RPMI7951 (cell line): Measurements from ENCODE around the gene NR1H2. TPM values are rescaled to one million over a fixed set of nuclear protein-coding genes. Genes with fewer than 3 reads are reported as not detected.
"Not testable (repeated sequence)": the region's sequence is repeated elsewhere in the genome, so short reads cannot be mapped to it uniquely, and the experiment has no call there.

ENCODE experiments used
- DNase-seq: peaks from one replicate; pipeline ENCODE4 v3.0.0-alpha.2; 2012; ENCODE audit warnings: low read depth
- total RNA-seq: library from RNA; depleted of rRNA; stranded (reverse); fragments of >200 nt; shearing (Covaris generic); gene quantifications from 2 replicates; pipeline ENCODE4 v1.2.3, GENCODE V29; 2014

NR1H2 gene
- total RNA-seq, 1 experiment from 2014 or later, result 92.0 TPM

- DNase-seq, result no peak
Measured at GRCh38 chr19:50378169-50378862, 2.1 kb downstream of the NR1H2 start.

- no peak for DNase-seq
Measured at GRCh38 chr19:50378863-50379236, 2.6 kb downstream of the NR1H2 start.

GRCh38 chr19:50379602-50380001 is 3.3 kb downstream of the NR1H2 start:
- DNase-seq, result no peak

DNA sequence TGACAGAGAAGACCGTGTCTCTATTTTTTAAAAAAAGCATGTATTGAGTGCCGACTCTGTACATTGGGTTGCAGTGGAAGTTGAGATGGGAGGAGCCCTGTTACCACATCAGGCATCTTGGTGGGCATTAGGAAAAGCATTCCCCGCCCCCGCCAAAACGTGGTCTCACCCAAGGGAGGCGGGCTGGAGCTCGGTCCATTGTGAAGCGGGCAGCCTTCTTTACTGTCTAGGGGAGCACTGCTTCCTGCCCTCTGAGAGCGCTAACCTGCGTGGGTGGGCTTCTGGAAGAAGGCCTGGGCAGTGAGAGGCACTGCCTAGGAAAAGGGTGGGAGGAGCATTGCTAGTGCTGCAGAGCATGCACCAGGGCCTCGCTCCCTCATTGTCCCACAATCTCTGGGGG is 3.9 kb downstream of the NR1H2 start:
- DNase-seq, result no peak

GRCh38 chr19:50380751-50381151 is 4.5 kb downstream of the NR1H2 start:
- no peak for DNase-seq

- DNase-seq, result no peak
Measured at GRCh38 chr19:50381881-50382729, 5.8 kb downstream of the NR1H2 start.

DNA sequence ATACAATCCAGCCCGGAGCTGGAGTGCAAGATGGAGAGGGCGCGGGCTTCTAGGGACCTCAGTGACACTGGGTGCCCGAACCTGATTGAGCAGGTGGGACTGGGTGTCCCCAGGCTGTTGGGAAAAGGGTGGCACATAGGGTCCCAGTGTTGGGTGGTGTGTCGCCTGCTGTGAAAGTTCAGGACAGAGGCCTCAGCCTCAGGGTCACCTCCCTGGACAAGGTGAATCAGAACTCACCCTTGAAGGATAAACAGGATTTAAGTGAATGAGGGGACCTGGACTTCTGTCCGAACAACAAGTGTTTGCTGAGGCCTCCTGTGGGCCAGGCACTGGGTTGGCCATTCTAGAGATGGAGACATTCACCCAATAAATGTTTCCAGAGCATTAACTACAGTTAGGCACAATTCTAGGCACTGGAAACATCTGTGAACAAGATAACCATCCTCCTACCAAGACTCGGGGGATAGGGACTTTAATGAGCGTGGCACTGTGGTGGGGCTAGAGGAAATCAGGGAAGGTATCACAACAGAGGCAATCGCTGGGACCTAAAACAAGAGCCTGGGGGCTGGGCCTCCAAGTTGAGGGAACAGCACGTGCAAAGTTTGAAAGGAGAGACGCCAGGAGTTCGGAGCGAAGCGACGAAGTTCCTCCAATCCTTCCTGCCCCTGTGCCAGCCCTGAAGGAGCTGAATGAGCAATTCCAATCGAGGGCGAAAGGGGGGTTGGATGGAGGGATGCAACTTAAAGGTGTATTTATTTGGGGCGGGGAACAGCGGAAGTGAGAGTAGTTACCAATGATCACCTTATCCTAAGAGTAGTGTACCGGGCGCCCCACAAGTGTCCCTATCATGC is 7.0 kb downstream of the NR1H2 start:
- DNase-seq, result no peak

- peak; percentile 94 for DNase-seq
Measured at GRCh38 chr19:50383852-50384684, 7.8 kb downstream of the NR1H2 start, which contains the start of gene POLD1. Gene POLD1, plus strand, starts transcription at chr19:50384347. Its CDS starts 14,505 bp downstream, at chr19:50398852.

DNA sequence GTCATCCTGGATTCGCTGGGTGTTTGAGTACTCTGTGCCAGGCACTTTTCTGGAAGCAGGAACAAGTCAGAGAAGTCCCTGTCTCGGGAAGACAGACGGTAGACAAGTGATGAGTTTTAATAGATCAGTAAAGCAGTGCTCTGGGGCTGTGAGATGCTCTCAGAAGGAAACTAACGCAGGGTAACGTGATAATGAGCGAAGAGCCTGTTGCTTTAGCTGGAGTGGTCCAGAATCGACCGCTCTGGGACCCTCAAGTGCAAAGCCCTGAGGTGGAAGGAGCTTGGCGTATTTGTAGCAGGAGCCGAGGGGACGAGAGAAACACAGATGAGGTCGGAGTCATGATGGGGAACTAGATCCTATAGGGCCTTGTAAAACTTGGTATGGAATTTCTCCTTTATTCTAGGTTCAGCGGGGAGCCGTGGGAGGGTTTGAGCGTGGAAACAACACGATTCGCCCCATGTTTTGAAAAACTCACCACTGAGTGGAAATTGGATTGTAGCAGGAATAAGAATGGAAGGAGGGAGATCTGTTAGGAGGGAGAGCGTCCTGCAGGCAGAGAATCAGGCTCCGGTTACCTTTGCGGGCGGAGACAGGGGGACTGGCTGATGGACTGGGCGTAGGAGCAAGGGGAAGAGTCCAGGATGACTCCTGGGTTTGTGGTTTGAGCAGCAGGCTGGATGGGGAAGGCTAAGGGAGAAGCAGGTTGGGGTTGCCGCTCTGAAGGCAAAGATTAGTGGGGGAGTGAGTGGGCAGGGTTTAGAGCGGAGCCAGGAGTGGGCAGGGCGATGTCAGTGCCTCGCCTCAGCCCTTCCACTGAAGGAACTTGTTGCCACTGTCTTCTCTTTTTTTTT is 8.7 kb downstream of the NR1H2 start:
- peak; percentile 56 for DNase-seq

DNA sequence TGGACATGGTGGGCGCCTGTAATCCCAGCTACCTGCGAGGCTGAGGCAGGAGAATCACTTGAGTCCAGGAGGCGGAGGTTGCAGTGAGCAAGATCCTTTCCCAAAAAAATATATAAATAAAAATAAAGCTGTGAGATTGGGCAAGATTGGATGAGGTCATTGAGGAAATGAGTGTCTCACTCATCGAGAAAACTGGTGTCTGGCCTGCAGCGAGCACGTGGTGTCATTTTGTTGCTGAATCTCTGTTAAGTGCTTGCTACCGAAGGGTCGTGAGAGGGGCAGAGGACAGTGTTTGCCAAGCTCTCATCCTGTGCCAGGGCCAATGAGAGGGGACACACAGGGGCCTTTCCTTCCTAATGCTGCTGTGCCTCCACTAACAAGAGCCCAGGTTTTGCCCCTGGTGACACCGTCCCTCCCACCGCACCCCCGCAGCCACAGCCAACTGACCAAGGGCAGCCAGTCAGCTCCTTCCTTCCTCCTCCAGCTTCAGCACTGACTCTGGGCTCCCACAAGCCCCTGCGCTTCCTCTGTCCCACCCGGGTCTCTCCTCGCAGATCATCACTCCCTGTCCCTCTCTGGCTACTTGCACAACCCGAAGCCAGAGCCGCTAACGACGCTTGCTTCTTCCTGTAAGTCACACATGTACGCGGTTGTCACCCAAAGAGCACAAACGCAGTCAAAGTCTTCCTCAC is 11.1 kb downstream of the NR1H2 start:
- no peak for DNase-seq

GRCh38 chr19:50387868-50388245 is 11.6 kb downstream of the NR1H2 start:
- DNase-seq, result no peak

DNA sequence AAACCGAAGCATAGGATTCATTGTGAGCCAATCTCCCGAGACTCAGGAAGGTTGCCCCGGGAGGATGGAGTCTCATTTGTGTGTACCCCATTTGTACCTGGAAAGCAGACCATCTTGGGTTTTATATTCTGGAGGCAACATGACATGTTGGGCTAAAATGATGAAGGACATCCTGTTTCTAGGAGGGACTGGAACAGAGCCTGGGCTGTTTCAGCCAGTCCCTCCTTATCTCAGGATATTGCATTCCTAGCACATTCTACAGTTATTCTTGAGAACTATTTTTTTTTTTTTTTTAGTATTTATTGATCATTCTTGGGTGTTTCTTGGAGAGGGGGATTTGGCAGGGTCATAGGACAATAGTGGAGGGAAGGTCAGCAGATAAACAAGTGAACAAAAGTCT is 14.0 kb downstream of the NR1H2 start:
- DNase-seq, result not testable (repeated sequence)

DNA sequence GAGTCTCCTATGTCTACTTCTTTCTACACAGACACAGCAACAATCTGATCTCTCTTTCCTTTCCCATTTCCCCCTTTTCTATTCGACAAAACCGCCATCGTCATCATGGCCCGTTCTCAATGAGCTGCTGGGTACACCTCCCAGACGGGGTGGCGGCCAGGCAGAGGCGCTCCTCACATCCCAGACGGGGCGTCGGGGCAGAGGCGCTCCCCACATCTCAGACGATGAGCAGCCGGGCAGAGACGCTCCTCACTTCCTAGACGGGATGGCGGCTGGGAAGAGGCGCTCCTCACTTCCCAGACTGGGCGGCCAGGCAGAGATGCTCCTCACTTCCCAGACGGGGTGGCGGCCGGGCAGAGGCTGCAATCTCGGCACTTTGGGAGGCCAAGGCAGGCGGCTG is 14.7 kb downstream of the NR1H2 start:
- DNase-seq, result not testable (repeated sequence)

GRCh38 chr19:50392759-50393158 is 16.5 kb downstream of the NR1H2 start:
- DNase-seq, result no peak

GRCh38 chr19:50393589-50393988 is 17.3 kb downstream of the NR1H2 start:
- DNase-seq, result no peak

- DNase-seq, result no peak
Measured at GRCh38 chr19:50394017-50394416, 17.8 kb downstream of the NR1H2 start.

DNA sequence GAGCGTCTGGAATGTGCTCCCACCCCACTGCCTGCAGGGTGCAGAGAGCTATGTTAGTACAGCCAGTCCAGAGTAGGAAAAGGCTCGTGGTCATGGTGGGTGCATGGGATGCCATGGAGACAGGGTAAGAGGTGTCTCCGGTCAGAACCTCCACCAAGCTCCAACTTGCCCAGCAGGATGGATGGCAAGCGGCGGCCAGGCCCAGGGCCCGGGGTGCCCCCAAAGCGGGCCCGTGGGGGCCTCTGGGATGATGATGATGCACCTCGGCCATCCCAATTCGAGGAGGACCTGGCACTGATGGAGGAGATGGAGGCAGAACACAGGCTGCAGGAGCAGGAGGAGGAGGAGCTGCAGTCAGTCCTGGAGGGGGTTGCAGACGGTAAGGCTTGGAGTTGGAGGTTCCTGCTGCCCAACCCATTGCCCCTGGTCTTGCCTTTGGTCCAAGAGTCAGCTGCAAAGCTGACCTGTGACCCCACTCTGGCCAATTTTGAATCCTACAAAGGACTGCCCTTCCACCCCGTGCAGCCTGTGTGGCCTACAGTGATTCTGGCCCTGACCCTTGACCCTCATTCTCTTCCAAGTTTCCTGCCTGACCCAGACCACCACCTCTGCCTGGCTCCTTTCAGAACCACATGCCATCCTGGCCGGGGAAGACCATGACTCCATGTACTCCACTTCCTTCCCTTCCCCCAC is 22.6 kb downstream of the NR1H2 start:
- DNase-seq, result no peak

GRCh38 chr19:50399368-50399745 is 23.1 kb downstream of the NR1H2 start:
- no peak for DNase-seq
